Measurements from ENCODE around the gene TYK2. TPM values are rescaled to one million over a fixed set of nuclear protein-coding genes. Genes with fewer than 3 reads are reported as not detected.

Gene TYK2
- total RNA-seq, 4 donors from 2014 or later, result 48.2 to 115 (median 64.8) TPM

DNA sequence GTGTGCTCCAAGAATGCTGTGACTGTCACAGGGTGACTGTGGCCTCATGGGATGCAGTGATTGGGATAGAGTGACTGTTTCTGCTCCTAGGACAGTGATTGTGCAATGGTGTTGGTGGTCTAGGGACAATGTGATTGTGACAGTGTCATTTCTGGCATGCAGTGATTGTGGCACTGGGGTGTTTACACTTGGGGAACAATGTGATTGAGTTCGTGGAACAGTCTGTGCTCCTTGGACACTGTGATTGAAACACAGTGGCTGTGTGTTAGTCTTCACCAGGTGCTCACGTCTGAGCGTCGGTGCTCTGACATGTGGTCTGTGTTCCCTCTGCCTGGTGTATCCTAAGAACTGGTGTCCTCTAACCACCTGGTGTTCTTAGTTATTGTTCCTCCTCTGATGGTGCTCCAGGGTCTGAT lies 41.7 kb upstream of the TYK2 start:
- no peak overlapping the region for H3K4me3 ChIP-seq (ENCODE audit: low read depth, poor library complexity, severe bottlenecking)
- DNase-seq (ENCODE audit: low spot score in 2 of 2), result no peak
- intact Hi-C loops (cut with DNase I; ENCODE audit: low total_unique reads), result no loop called here
- WGBS, 2 donors, result 61 to 66% methylated on average over 4 of the region's 4 CpGs
- TF ChIP-seq, protein P1, sequence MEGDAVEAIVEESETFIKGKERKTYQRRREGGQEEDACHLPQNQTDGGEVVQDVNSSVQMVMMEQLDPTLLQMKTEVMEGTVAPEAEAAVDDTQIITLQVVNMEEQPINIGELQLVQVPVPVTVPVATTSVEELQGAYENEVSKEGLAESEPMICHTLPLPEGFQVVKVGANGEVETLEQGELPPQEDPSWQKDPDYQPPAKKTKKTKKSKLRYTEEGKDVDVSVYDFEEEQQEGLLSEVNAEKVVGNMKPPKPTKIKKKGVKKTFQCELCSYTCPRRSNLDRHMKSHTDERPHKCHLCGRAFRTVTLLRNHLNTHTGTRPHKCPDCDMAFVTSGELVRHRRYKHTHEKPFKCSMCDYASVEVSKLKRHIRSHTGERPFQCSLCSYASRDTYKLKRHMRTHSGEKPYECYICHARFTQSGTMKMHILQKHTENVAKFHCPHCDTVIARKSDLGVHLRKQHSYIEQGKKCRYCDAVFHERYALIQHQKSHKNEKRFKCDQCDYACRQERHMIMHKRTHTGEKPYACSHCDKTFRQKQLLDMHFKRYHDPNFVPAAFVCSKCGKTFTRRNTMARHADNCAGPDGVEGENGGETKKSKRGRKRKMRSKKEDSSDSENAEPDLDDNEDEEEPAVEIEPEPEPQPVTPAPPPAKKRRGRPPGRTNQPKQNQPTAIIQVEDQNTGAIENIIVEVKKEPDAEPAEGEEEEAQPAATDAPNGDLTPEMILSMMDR (IDR thresholded peaks at IDR 0.05), result no peak
- TF ChIP-seq POLR2A (IDR thresholded peaks at IDR 0.05), result no peak

DNA sequence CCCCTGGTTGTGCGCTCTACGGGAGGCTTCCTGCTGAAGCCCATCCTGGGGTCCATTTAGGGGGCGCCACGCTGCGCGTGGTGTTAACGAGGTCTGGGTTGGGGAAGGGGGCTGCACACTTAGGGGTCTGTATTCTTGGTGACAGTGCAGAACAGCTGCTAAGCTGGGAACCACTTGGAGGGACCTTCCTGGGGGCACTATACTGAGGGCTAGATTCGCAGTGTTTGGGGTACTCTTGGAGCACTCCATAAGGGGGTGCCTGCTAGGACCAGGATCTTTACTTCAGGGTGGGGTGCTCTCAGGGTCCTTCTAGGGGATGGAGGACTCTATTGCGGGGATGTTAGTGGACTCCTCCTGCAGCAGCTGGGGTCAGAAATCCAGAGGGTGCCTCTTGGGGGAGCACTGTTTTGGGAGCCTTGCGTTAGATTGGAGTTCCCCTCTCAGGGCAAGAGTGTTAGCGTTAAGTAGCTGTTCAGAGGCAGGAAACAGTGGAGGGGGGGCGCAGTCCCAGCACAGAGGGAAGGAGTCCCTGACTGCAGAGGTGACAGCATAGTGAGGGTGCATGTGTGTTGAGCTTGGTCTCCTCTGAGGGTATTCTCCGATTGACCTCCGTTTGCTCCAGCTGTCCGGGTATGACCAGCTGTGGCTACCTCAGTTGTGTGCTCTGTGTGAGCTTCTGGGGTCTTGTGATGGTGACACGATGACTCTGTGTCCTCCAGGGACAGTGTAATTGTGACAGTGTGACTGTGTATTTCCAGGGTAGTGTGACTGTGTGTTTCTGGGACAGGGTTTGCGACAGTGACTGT lies 41.1 kb upstream of the TYK2 start:
- no peak overlapping the region for H3K4me3 ChIP-seq (ENCODE audit: low read depth, poor library complexity, severe bottlenecking)
- WGBS, 2 donors, result 25 to 28% methylated on average over 14 to 17 of the region's 17 CpGs
- TF ChIP-seq, protein P1 (IDR thresholded peaks at IDR 0.05), result no peak
- TF ChIP-seq POLR2A (IDR thresholded peaks at IDR 0.05), result no peak
- intact Hi-C loops (cut with DNase I; ENCODE audit: low total_unique reads), result no loop called here
- DNase-seq (ENCODE audit: low spot score in 2 of 2), result no peak

DNA sequence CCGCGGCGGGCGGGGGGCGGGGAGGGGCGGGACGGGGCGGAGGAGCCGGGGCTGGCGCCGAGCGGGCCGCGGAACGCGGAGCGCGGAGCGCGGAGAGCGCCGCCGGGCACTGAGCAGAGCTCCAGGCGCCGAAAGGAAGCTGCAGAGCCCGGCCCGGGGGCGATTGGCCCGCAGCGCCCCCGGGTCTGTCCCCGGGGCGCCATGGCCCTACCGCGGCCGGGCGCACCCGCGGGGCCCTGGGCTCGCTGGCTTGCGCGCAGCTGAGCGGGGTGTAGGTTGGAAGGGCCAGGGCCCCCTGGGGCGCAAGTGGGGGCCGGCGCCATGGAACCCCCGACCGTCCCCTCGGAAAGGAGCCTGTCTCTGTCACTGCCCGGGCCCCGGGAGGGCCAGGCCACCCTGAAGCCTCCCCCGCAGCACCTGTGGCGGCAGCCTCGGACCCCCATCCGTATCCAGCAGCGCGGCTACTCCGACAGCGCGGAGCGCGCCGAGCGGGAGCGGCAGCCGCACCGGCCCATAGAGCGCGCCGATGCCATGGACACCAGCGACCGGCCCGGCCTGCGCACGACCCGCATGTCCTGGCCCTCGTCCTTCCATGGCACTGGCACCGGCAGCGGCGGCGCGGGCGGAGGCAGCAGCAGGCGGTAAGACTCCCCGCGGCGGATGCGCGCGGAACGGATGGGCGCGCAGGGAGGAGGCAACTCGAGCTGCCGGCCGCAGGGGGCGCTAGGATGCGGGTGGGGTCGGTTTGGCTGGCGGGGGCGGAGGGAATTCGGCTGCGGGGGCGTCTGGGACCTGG lies 40.3 kb upstream of the TYK2 start, which contains the start of gene PDE4A:
Gene PDE4A, plus strand, starts transcription at position 95 of the 796 bp plus-strand sequence. Its CDS starts 227 bp downstream, at position 322.
- no peak for TF ChIP-seq POLR2A (IDR thresholded peaks at IDR 0.05)
- TF ChIP-seq, protein P1 (IDR thresholded peaks at IDR 0.05), result no peak
- DNase-seq (ENCODE audit: low spot score in 2 of 2), result peak in 1 of 2 donors; percentile 87
- 0 to 1% methylated on average over 34 to 47 of the region's 104 CpGs for WGBS, 2 donors

DNA sequence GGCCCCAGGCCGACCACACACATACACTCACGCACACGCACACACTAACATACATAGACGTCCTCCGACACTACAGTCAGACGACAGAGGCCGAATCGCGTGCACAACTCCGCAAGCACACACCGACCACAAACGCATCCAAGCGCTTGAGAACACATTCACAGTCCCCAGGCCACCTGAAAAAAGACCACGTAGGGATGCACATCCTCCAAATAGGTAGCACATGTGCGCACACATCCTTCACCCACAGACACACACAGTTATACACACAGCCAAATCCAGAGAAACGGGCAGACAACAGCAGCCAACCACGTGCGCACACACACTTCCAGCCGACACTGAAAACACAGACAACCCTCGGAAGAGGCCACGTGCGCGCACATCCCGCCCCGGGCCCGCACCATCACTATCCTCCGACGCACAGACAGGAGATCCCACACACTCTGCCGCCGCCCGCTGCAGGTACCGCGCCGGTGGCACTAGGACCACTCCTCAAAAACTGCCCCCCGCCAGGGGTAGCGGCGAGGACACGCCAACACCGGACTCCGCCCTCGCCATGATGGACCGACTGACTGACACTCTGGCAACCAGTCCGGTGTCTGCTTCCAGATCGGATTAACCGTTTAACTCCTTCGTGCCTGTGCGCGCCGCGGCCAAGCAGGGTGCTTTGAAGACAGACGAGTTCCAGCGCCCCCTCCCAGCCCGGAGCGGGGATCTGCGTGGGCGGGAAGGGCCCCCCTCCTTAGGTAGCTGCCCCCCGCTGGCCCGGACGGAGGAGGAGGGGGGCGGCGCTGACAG lies 39.5 kb upstream of the TYK2 start:
- 0 to 1% methylated on average over 18 to 28 of the region's 61 CpGs for WGBS, 2 donors

More for the DNA sequence above, 40.3 kb upstream of the TYK2 start, which contains the start of gene PDE4A:
- intact Hi-C loops (cut with DNase I; ENCODE audit: low total_unique reads), result no loop called here
- no peak within 1 kb of the TSS for H3K4me3 ChIP-seq (ENCODE audit: low read depth, poor library complexity, severe bottlenecking)

DNA sequence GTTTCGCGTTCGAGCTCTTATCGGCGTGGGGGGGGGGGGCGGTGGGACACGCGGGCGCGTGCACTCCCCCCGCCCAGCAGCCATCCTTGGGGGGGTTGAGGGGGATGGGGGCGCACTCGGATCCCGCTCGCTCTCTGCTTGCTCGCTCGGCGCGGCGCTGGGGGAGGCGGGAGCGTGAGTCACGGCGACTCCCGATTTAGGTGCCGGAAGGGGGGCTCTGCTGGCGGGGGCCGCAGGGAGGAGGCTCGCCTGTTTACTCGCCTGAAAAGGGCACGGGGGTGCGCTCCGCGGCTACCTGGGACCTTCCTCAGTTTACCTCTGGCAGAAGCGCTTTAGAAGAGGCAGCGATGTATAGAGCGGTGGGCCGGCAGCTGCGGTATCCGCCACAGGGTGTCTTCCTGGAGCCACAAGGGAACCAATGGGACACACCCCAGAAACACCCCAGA lies 38.9 kb upstream of the TYK2 start:
- WGBS, 2 donors, result 0 to 1% methylated on average over 5 to 29 of the region's 40 CpGs
- H3K4me3 ChIP-seq (ENCODE audit: low read depth, poor library complexity, severe bottlenecking), result no peak overlapping the region
- TF ChIP-seq, protein P1 (IDR thresholded peaks at IDR 0.05), result no peak
- TF ChIP-seq POLR2A (IDR thresholded peaks at IDR 0.05), result no peak
- intact Hi-C loops (cut with DNase I; ENCODE audit: low total_unique reads), result no loop called here
- peak in 1 of 2 donors; percentile 73 for DNase-seq (ENCODE audit: low spot score in 2 of 2)

More for the DNA sequence above, 39.5 kb upstream of the TYK2 start:
- no peak for TF ChIP-seq POLR2A (IDR thresholded peaks at IDR 0.05)
- TF ChIP-seq, protein P1 (IDR thresholded peaks at IDR 0.05), result no peak
- intact Hi-C loops (cut with DNase I; ENCODE audit: low total_unique reads), result no loop called here
- peak in 1 of 2 donors; percentile 86 for DNase-seq (ENCODE audit: low spot score in 2 of 2)
- H3K4me3 ChIP-seq (ENCODE audit: low read depth, poor library complexity, severe bottlenecking), result no peak overlapping the region
